Upper lobe of left lung (tissue), 4 donors: ENCODE measurements around the gene BLID.

Experiments
- CTCF ChIP-seq, 6 experiments: fragments of 450-650 bp in 4 of 6; fragments of 200-600 bp in 2 of 6; sonication (generic) in 2 of 6; IDR thresholded peaks; one replicate each; pipeline ENCODE4 v1.5.1; 2016 to 2019; ENCODE audit warnings: antibody characterized with exemption in 6 of 6
- POLR2AphosphoS5 ChIP-seq, 2 donors: sonication (generic); formaldehyde crosslinking; IDR thresholded peaks; one replicate each; pipeline ENCODE4 v1.5.1; 2017; ENCODE audit warnings: antibody characterized with exemption in 2 of 2

- TF ChIP-seq CTCF (IDR thresholded peaks at IDR 0.05) (no peak), POLR2AphosphoS5 (IDR thresholded peaks at IDR 0.05) (no peak)
These were observed 43.2 kb upstream of the BLID start for GRCh38 chr11:122159173-122159721.
